ENCODE data around the gene TRAF7.

Gene TRAF7

DNA sequence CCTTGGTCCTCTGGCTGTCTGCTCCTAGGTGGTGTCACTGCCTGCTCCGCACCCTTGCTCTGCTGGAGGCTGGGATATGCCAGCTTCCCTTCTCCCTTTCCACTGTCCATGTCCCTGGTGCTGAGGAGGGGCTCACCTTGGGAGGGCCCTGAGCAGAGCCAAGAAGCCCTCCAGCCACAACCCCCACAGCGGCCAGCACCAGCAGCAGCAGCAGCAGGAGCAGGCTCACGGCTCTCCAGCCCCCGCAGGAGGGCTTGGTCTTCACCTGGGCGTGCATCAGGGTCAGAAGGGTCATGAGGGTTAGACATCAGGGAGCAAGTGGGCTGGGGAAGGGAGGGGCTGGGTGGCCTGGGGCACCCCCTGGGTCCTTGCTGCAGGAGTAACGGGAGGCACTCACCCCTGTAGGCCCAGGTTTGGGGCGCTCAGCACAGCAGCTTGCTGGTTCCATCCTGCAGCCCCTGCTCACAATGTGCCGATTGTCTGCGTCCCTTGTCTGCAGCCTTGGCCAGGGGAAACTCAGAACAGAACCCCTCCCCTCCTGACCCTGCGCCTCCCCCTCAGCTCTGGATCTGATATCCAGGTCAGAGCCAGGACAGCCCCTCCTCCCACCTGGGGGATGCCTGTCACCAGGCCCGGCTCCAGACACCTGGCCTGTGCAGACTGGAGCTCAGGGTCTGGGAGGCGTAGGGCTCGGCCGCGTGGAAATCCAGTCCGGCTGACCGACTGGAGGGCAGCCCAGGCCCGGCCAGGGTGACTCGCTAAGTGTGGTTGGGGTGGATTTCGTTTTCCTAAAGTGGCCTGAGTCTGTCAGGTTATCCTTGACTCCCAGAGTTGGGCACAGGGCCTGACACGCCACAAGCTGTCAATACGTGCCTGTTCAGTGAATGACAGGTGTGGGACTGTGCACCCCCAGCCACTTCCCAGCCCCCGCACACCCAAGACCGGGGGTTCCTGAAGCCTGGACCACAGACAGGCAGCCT lies 55.1 kb downstream of the TRAF7 start, which contains the start of gene BRICD5:
Gene BRICD5 (minus strand): TSS at position 478 of the 980 bp plus-strand sequence. CDS start 30 bp downstream, at position 448.
- no peak within 1 kb of the TSS for H3K4me3 ChIP-seq
- no peak within 1 kb of the TSS for H3K27ac ChIP-seq
- DNase-seq (ENCODE audit: low spot score) = no peak
- TF ChIP-seq, protein P1, sequence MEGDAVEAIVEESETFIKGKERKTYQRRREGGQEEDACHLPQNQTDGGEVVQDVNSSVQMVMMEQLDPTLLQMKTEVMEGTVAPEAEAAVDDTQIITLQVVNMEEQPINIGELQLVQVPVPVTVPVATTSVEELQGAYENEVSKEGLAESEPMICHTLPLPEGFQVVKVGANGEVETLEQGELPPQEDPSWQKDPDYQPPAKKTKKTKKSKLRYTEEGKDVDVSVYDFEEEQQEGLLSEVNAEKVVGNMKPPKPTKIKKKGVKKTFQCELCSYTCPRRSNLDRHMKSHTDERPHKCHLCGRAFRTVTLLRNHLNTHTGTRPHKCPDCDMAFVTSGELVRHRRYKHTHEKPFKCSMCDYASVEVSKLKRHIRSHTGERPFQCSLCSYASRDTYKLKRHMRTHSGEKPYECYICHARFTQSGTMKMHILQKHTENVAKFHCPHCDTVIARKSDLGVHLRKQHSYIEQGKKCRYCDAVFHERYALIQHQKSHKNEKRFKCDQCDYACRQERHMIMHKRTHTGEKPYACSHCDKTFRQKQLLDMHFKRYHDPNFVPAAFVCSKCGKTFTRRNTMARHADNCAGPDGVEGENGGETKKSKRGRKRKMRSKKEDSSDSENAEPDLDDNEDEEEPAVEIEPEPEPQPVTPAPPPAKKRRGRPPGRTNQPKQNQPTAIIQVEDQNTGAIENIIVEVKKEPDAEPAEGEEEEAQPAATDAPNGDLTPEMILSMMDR (IDR thresholded peaks at IDR 0.05) = no peak

- TF ChIP-seq, protein P1 (IDR thresholded peaks at IDR 0.05) = no peak
- no peak overlapping the region for H3K4me3 ChIP-seq
- no peak for DNase-seq (ENCODE audit: low spot score)
- H3K27ac ChIP-seq = no peak overlapping the region
Observed at GRCh38 chr16:2211923-2212347, 56.4 kb downstream of the TRAF7 start.

DNA sequence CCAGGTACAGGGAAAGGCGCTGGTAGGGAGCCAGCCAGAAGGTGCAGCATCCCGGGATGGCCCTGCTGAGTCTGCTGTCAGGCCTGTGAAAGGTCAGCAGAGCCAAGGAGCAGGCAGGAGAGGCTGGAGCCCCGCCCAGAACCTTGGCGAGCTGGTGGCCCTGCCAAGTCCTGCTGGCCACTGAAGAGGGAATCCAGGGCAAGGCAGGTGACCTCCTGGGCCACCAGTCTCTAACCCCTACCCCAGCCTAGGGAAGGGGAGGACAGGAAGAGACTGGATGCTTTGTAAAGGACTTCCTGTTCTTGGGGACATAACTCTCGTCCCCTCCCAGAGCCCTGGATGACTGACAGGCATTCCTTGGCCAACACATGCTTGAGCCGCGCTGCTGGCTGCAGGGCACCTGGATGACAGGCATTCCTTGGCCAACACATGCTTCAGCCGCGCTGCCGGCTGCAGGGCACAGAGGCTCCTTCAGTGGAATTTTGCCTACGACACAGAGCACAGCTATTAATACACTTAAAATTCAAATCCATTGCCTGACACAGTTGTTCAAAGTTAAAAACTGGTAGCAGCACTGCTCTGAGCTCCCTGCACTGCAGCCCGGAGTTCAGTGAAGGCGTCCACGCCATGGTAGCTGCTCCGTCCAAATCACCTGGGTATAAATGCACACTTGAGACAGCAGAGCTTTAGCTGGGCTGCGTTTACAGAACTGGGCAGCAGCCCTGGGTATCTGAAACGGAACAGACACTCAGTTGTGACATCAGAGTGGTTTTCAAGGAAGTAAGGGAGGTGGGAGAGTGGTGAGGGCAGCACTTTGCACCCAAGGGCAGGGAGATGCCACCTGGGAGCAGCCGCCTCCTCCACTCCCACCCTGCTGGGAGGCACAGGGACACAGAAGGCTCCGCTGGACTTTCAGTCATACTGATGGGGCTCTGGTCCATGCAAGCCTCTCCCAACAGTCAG lies 57.1 kb downstream of the TRAF7 start:
- peak overlapping the region; percentile 87 for H3K4me3 ChIP-seq
- TF ChIP-seq, protein P1 (IDR thresholded peaks at IDR 0.05) = no peak
- no peak for DNase-seq (ENCODE audit: low spot score)
- H3K27ac ChIP-seq = no peak overlapping the region

DNA sequence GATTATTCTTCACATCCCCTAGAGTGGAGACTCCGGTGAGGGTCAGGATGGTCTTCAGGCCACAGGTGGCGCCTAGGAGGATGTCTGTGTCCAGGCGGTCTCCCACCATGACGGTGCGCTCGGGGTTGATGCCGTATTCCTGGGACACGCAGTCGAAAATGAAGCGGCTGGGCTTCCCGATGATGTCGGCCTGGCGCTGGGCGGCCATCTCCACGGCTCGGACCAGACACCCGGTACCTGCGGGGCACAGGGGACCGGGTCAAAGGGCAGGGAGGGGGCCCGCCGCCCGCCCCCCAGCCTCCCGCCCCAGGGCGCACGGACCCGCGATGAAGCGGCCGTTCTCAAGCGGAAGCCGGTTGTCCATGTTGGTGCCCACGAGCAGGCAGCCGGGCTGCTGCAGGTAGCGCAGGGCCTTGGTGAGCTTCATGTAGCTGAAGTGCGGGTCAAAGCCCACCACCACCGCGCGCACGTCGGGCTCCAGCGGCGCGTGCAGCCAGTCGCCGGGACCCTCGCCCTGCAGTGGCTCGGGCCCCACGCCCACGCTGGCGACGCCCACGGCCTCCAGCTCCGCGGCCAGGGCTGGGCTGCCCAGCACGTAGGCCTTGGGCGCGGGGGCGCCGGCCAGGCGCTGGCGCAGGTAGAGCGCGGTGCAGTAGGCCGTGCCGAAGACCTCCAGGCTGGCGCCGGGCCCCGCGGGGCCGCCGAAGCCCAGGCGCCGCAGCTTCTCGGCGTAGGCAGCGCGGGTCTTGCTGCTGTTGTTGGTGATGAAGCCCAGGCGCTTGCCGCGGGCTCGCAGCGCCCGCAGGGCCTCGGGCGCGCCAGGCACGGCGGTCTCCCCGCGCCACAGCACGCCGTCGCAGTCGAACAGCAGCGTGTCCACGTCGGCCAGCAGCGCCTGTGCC lies 58.5 kb downstream of the TRAF7 start:
- TF ChIP-seq, protein P1 (IDR thresholded peaks at IDR 0.05) = no peak
- peak overlapping the region; percentile 57 to 93 for H3K27ac ChIP-seq
- peak overlapping the region; percentile 87 for H3K4me3 ChIP-seq
- no peak for DNase-seq (ENCODE audit: low spot score)

DNA sequence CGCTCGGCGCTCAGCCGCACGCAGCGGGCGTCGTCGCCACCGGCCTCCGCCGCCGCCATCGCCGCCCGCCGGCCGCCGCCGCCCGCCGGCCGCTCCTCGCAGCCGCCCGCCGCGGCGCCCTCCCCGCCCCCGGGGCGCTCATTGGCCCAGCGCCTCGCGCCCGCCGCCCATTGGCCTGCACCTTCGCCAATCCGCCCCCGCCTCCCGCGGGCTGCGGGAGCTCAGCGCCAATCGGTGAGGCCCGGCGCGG lies 59.1 kb downstream of the TRAF7 start, which contains the start of gene PGP:
Gene PGP (minus strand): TSS at position 122 of the 250 bp plus-strand sequence. CDS start 63 bp downstream, at position 59.
- peak within 1 kb of the TSS; percentile 66 to 93 for H3K27ac ChIP-seq
- TF ChIP-seq, protein P1 (IDR thresholded peaks at IDR 0.05) = no peak
- peak within 1 kb of the TSS; percentile 87 for H3K4me3 ChIP-seq
- no peak for DNase-seq (ENCODE audit: low spot score)

GRCh38 chr16:2216330-2216729 lies 60.7 kb downstream of the TRAF7 start:
- DNase-seq (ENCODE audit: low spot score) = no peak
- TF ChIP-seq, protein P1 (IDR thresholded peaks at IDR 0.05) = no peak
- no peak overlapping the region for H3K27ac ChIP-seq
- no peak overlapping the region for H3K4me3 ChIP-seq
